ENCODE results near the gene SCAI. TPM values are rescaled to one million over a fixed set of nuclear protein-coding genes. Genes with fewer than 3 reads are reported as not detected.
"Not testable (repeated sequence)": the region's sequence is repeated elsewhere in the genome, so short reads cannot be mapped to it uniquely, and the experiment has no call there.

SCAI gene
- total RNA-seq, 6 experiments from 2014 or later = 1.8 to 5.5 (median 2.6) TPM

GRCh38 chr9:125126019-125126746 lies 17.1 kb downstream of the SCAI start:
- Histone ChIP-seq H3K36me3 (no peaks in the 10 kb centered on the region), H3K4me3 (no peak overlapping the region), H3K4me1 (peaks cover 0 to 5% (median 0%) of the 10 kb centered on the region in 4 donors), H3K9me3 (no peaks in the 10 kb centered on the region), H3K27ac (no peak overlapping the region), H3K27me3 (no peaks in the 10 kb centered on the region)
- DNase-seq = peak; percentile 47 to 70 (median 48)
- peak; percentile 67 to 83 (median 72) for ATAC-seq
- TF ChIP-seq, protein P1, sequence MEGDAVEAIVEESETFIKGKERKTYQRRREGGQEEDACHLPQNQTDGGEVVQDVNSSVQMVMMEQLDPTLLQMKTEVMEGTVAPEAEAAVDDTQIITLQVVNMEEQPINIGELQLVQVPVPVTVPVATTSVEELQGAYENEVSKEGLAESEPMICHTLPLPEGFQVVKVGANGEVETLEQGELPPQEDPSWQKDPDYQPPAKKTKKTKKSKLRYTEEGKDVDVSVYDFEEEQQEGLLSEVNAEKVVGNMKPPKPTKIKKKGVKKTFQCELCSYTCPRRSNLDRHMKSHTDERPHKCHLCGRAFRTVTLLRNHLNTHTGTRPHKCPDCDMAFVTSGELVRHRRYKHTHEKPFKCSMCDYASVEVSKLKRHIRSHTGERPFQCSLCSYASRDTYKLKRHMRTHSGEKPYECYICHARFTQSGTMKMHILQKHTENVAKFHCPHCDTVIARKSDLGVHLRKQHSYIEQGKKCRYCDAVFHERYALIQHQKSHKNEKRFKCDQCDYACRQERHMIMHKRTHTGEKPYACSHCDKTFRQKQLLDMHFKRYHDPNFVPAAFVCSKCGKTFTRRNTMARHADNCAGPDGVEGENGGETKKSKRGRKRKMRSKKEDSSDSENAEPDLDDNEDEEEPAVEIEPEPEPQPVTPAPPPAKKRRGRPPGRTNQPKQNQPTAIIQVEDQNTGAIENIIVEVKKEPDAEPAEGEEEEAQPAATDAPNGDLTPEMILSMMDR (IDR thresholded peaks at IDR 0.05) = no peak
- TF ChIP-seq POLR2A (IDR thresholded peaks at IDR 0.05) = no peak
- 60% methylated on average over 1 of the region's 2 CpGs for WGBS (ENCODE audit: insufficient coverage, low coverage, low lambda C conversion rate, missing lambda C conversion rate)
- intact Hi-C loops (cut with DNase I) = no loop called here

- WGBS (ENCODE audit: insufficient coverage, low coverage, low lambda C conversion rate, missing lambda C conversion rate) = 95% methylated on average over 3 of the region's 7 CpGs
- DNase-seq = no peak
- H3K36me3 ChIP-seq = no peaks in the 10 kb centered on the region
- TF ChIP-seq, protein P1 (IDR thresholded peaks at IDR 0.05) = no peak
- no peak for TF ChIP-seq POLR2A (IDR thresholded peaks at IDR 0.05)
- no peaks in the 10 kb centered on the region for H3K27me3 ChIP-seq
- H3K9me3 ChIP-seq = no peaks in the 10 kb centered on the region
- ATAC-seq = no peak
- no peak overlapping the region for H3K4me3 ChIP-seq
- no peak overlapping the region for H3K27ac ChIP-seq
- peaks cover 0 to 5% (median 0%) of the 10 kb centered on the region in 4 donors for H3K4me1 ChIP-seq
- intact Hi-C loops (cut with DNase I) = no loop called here
These were observed 17.8 kb downstream of the SCAI start for GRCh38 chr9:125125523-125125922.

DNA sequence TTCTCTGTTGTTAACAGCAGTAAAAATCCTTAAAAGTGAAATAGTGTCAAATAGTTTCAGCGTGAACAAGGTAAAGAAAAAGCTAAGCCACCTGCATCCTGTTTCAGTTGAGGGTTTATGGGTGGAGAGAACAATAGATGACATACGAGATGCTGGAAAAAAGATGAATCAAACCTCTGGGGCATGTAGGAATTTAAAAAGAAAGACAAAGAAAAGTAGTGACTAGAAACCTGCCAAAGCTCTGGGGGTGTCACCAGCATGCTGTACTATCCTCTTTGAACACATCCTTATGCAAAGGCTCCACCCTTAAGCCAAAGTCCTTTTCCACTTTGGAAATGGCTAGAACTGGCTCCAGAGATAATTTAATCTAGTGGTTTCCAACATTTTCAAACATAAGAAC lies 22.2 kb downstream of the SCAI start:
- Histone ChIP-seq H3K9me3 (no peaks in the 10 kb centered on the region), H3K4me3 (no peak overlapping the region), H3K4me1 (peaks cover 0 to 5% (median 0%) of the 10 kb centered on the region in 4 donors), H3K27ac (no peak overlapping the region), H3K36me3 (no peaks in the 10 kb centered on the region), H3K27me3 (no peaks in the 10 kb centered on the region)
- DNase-seq = no peak
- peak; percentile 43 to 81 (median 56) for ATAC-seq
- WGBS (ENCODE audit: insufficient coverage, low coverage, low lambda C conversion rate, missing lambda C conversion rate) = 63% methylated on average over 2 of the region's 2 CpGs
- intact Hi-C loops (cut with DNase I) = no loop called here
- TF ChIP-seq POLR2A (IDR thresholded peaks at IDR 0.05) = no peak
- TF ChIP-seq, protein P1 (IDR thresholded peaks at IDR 0.05) = no peak

DNA sequence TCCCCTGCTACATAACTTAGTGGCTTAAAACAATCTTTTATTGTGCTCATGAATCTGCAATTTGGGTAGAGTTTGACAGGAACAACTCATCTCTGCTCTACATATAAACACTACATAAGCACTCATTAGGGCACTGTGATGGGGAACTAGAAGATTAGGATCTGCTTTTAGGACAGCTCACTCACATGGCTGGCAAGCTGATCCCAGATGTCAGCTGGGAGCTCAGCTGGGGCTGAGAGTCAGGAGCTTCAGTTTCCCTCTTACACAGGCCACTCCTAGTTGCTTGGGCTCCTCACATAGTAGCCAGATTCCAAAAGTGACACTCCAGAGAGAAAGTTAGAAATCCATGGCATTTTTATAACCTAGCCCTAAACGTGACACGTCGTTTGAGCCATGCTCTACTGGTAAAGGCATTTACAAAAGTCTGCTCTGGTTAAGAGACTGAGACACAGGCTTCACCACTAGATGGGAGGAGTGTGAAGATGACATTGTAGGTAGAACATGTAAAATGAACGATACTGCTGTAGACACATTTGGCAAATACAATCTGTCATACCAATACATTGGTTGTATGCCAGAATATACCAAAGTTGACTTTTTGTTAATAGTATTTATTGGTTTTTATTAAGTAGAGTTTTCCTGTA lies 23.6 kb downstream of the SCAI start:
- DNase-seq (no peak), ATAC-seq (peak in 1 of 4 donors; percentile 46)
- Histone ChIP-seq H3K36me3 (no peaks in the 10 kb centered on the region), H3K27ac (no peak overlapping the region), H3K9me3 (no peaks in the 10 kb centered on the region), H3K4me3 (no peak overlapping the region), H3K4me1 (peaks cover 0 to 5% (median 0%) of the 10 kb centered on the region in 4 donors), H3K27me3 (no peaks in the 10 kb centered on the region)
- intact Hi-C loops (cut with DNase I) = no loop called here
- 74% methylated on average over 4 of the region's 4 CpGs for WGBS (ENCODE audit: insufficient coverage, low coverage, low lambda C conversion rate, missing lambda C conversion rate)
- TF ChIP-seq, protein P1 (IDR thresholded peaks at IDR 0.05) = no peak

GRCh38 chr9:125118696-125119095 lies 24.6 kb downstream of the SCAI start:
- H3K36me3 ChIP-seq; ATAC-seq; H3K9me3 ChIP-seq; H3K27me3 ChIP-seq; H3K4me3 ChIP-seq; intact Hi-C loops (cut with DNase I); H3K27ac ChIP-seq; DNase-seq; H3K4me1 ChIP-seq: not testable (repeated sequence)
- 56% methylated on average over 2 of the region's 2 CpGs for WGBS (ENCODE audit: insufficient coverage, low coverage, low lambda C conversion rate, missing lambda C conversion rate)

DNA sequence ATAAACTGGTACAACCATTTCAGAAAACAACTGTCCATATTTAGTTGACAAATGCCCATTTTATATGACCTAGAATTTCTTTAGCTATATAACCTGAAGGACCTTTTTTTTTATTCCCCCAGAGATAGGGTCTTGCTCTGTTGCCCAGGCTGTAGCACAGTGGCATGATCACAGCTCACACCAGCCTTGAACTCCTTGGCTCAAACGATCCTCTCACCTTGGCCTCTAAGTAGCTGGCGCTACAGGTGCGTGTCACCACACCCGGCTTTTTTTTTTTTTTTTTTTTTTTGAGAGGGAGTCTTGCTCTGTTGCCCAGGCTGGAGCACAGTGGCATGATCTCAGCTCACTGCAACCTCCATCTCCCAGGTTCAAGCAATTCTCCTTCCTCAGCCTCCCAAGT lies 28.8 kb downstream of the SCAI start:
- ATAC-seq; H3K36me3 ChIP-seq; DNase-seq; H3K4me1 ChIP-seq; H3K27me3 ChIP-seq; H3K27ac ChIP-seq; H3K9me3 ChIP-seq; H3K4me3 ChIP-seq; intact Hi-C loops (cut with DNase I): not testable (repeated sequence)
- 94% methylated on average over 4 of the region's 4 CpGs for WGBS (ENCODE audit: insufficient coverage, low coverage, low lambda C conversion rate, missing lambda C conversion rate)

Data from right lobe of liver (tissue), 6 donors.